Activated naive CD8-positive, alpha-beta T cell (primary cell): ENCODE results near the gene MCF2L2.

Experiments
- H3K27ac Mint-ChIP-seq: one replicate; pipeline ENCODE4 v1.8.0; 2021; ENCODE audit warnings: mixed read lengths
- H3K27me3 Mint-ChIP-seq: one replicate; pipeline ENCODE4 v1.8.0; 2021; ENCODE audit warnings: mixed read lengths
- H3K36me3 Mint-ChIP-seq: one replicate; pipeline ENCODE4 v1.8.0; 2021; ENCODE audit warnings: mixed read lengths
- H3K4me1 Mint-ChIP-seq: one replicate; pipeline ENCODE4 v1.8.0; 2021; ENCODE audit warnings: low read depth, mixed read lengths
- H3K4me3 Mint-ChIP-seq: one replicate; pipeline ENCODE4 v1.8.0; 2021; ENCODE audit warnings: mild to moderate bottlenecking, mixed read lengths
- H3K9me3 Mint-ChIP-seq: one replicate; pipeline ENCODE4 v1.8.0; 2021; ENCODE audit warnings: low read depth, mixed read lengths

The MCF2L2 gene

GRCh38 chr3:183148056-183148455, 280.4 kb downstream of the MCF2L2 start:
- no peaks in the 10 kb centered on the region for H3K4me1 Mint-ChIP-seq
- H3K4me3 Mint-ChIP-seq: no peak overlapping the region
- no peak overlapping the region for H3K27ac Mint-ChIP-seq
- H3K36me3 Mint-ChIP-seq: peaks cover 11% of the 10 kb centered on the region
- H3K27me3 Mint-ChIP-seq: no peaks in the 10 kb centered on the region
- H3K9me3 Mint-ChIP-seq: no peaks in the 10 kb centered on the region

- H3K4me3 Mint-ChIP-seq: no peak overlapping the region
- no peaks in the 10 kb centered on the region for H3K27me3 Mint-ChIP-seq
- H3K36me3 Mint-ChIP-seq: peaks cover 14% of the 10 kb centered on the region
- H3K9me3 Mint-ChIP-seq: no peaks in the 10 kb centered on the region
- no peak overlapping the region for H3K27ac Mint-ChIP-seq
- H3K4me1 Mint-ChIP-seq: no peaks in the 10 kb centered on the region
Observed at GRCh38 chr3:183144363-183144762, 284.1 kb downstream of the MCF2L2 start.

GRCh38 chr3:183142199-183142598, 286.2 kb downstream of the MCF2L2 start:
- no peaks in the 10 kb centered on the region for H3K9me3 Mint-ChIP-seq
- no peak overlapping the region for H3K4me3 Mint-ChIP-seq
- peaks cover 7% of the 10 kb centered on the region for H3K36me3 Mint-ChIP-seq
- H3K4me1 Mint-ChIP-seq: no peaks in the 10 kb centered on the region
- no peaks in the 10 kb centered on the region for H3K27me3 Mint-ChIP-seq
- H3K27ac Mint-ChIP-seq: no peak overlapping the region

GRCh38 chr3:183134844-183135243, 293.6 kb downstream of the MCF2L2 start:
- Mint-ChIP-seq H3K4me3 (no peak overlapping the region), H3K4me1 (no peaks in the 10 kb centered on the region), H3K36me3 (peaks cover 31% of the 10 kb centered on the region), H3K27ac (no peak overlapping the region), H3K9me3 (no peaks in the 10 kb centered on the region), H3K27me3 (no peaks in the 10 kb centered on the region)

- H3K27ac Mint-ChIP-seq: no peak overlapping the region
- peaks cover 11% of the 10 kb centered on the region for H3K9me3 Mint-ChIP-seq
- peaks cover 41% of the 10 kb centered on the region for H3K36me3 Mint-ChIP-seq
- no peak overlapping the region for H3K4me3 Mint-ChIP-seq
- H3K4me1 Mint-ChIP-seq: no peaks in the 10 kb centered on the region
- H3K27me3 Mint-ChIP-seq: no peaks in the 10 kb centered on the region
Observed at GRCh38 chr3:183132409-183132808, 296.0 kb downstream of the MCF2L2 start.

- Mint-ChIP-seq H3K9me3 (peaks cover 11% of the 10 kb centered on the region), H3K36me3 (peaks cover 41% of the 10 kb centered on the region), H3K4me1 (no peaks in the 10 kb centered on the region), H3K27ac (no peak overlapping the region), H3K4me3 (no peak overlapping the region), H3K27me3 (no peaks in the 10 kb centered on the region)
Observed at GRCh38 chr3:183131735-183132134, 296.7 kb downstream of the MCF2L2 start.

- Mint-ChIP-seq H3K36me3 (peaks cover 41% of the 10 kb centered on the region), H3K9me3 (peaks cover 11% of the 10 kb centered on the region), H3K4me3 (no peak overlapping the region), H3K27ac (no peak overlapping the region), H3K27me3 (no peaks in the 10 kb centered on the region), H3K4me1 (no peaks in the 10 kb centered on the region)
Observed at GRCh38 chr3:183131186-183131725, 297.2 kb downstream of the MCF2L2 start.

- no peak overlapping the region for H3K4me3 Mint-ChIP-seq
- no peak overlapping the region for H3K27ac Mint-ChIP-seq
- peaks cover 11% of the 10 kb centered on the region for H3K9me3 Mint-ChIP-seq
- no peaks in the 10 kb centered on the region for H3K27me3 Mint-ChIP-seq
- H3K36me3 Mint-ChIP-seq: peaks cover 30% of the 10 kb centered on the region
- H3K4me1 Mint-ChIP-seq: no peaks in the 10 kb centered on the region
Observed at GRCh38 chr3:183129243-183129642, 299.2 kb downstream of the MCF2L2 start.

GRCh38 chr3:183128709-183129108, 299.7 kb downstream of the MCF2L2 start:
- Mint-ChIP-seq H3K9me3 (peaks cover 11% of the 10 kb centered on the region), H3K27me3 (no peaks in the 10 kb centered on the region), H3K36me3 (peaks cover 26% of the 10 kb centered on the region), H3K4me1 (no peaks in the 10 kb centered on the region), H3K4me3 (no peak overlapping the region), H3K27ac (no peak overlapping the region)
